ENCODE data around the gene ANGPTL8. TPM values are rescaled to one million over a fixed set of nuclear protein-coding genes. Genes with fewer than 3 reads are reported as not detected.
A peak's percentile ranks its signal among the peaks of the same experiment; 100 is the strongest.

Gene ANGPTL8
- total and polyA plus RNA-seq, 9 of the 15 experiments (the other 6 are each of a cell fraction or from before 2014, with no cell fraction given), result not detected

DNA sequence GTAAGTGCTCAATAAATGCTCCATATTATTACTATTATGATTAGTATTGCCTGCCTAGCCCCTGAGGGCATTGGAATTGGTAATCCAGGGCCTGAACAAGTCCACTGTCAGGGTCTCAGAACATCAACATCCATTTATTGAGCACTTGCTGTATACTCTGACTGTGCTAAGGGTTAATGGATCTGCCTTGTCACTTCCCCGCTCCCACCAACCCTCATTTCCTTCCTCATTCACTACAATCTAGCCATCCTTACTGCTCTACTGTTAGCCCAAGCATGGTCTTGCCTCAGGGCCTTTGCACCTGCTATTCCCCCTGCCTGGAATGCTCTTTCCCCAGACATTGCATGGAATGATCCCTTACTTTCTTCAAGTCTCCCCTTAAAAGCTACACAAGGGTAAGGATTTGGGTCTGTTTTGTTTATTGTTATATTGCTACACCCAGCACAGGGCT, 12.7 kb upstream of the ANGPTL8 start (continued):
- TF ChIP-seq FOXJ3 (CRISPR knock-in tag; IDR thresholded peaks at IDR 0.05) (no peak), CHD1 (IDR thresholded peaks at IDR 0.05; ENCODE audit: low read length) (no peak), ZFP36 (IDR thresholded peaks at IDR 0.05; ENCODE audit: low read depth, low read length, partially characterized antibody) (peak; percentile 52), COPS2 (conservative IDR thresholded peaks at IDR 0.05) (no peak), NFE2L1 (tag; IDR thresholded peaks at IDR 0.05; ENCODE audit: borderline replicate concordance, low read depth) (no peak), ARID2 (IDR thresholded peaks at IDR 0.05) (no peak), ZNF23 (CRISPR knock-in tag; IDR thresholded peaks at IDR 0.05) (no peak), ZNF3 (CRISPR knock-in tag; IDR thresholded peaks at IDR 0.05) (no peak), ZNF445 (CRISPR knock-in tag; IDR thresholded peaks at IDR 0.05; ENCODE audit: low read depth) (no peak), ERF (CRISPR knock-in tag; IDR thresholded peaks at IDR 0.05) (no peak), MED1 (CRISPR knock-in tag; IDR thresholded peaks at IDR 0.05; ENCODE audit: borderline replicate concordance) (no peak), HSF4 (CRISPR knock-in tag; IDR thresholded peaks at IDR 0.05; ENCODE audit: borderline replicate concordance) (no peak), U2AF1 (optimal IDR thresholded peaks at IDR 0.05; ENCODE audit: low read depth, low read length) (no peak), ZNF121 (CRISPR knock-in tag; conservative IDR thresholded peaks at IDR 0.05) (no peak), KAT7 (CRISPR knock-in tag; IDR thresholded peaks at IDR 0.05; ENCODE audit: borderline replicate concordance) (no peak), ZFP1 (CRISPR knock-in tag; IDR thresholded peaks at IDR 0.05) (no peak), CEBPG (CRISPR knock-in tag; IDR thresholded peaks at IDR 0.05) (no peak), CEBPG (tag; conservative IDR thresholded peaks at IDR 0.05 in 1 of 2, IDR thresholded peaks at IDR 0.05 in 1 of 2) (no peak), SRSF3 (IDR thresholded peaks at IDR 0.05; ENCODE audit: insufficient read depth, low read length) (no peak), CXXC5 (CRISPR knock-in tag; IDR thresholded peaks at IDR 0.05) (no peak), PYGO2 (tag; IDR thresholded peaks at IDR 0.05) (no peak), RAD51 (IDR thresholded peaks at IDR 0.05; ENCODE audit: borderline replicate concordance, low read depth) (no peak), ZNF75A (CRISPR knock-in tag; IDR thresholded peaks at IDR 0.05) (no peak), WHSC1 (IDR thresholded peaks at IDR 0.05; ENCODE audit: low read length) (no peak)
- TF ChIP-seq, protein P1, sequence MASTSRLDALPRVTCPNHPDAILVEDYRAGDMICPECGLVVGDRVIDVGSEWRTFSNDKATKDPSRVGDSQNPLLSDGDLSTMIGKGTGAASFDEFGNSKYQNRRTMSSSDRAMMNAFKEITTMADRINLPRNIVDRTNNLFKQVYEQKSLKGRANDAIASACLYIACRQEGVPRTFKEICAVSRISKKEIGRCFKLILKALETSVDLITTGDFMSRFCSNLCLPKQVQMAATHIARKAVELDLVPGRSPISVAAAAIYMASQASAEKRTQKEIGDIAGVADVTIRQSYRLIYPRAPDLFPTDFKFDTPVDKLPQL (IDR thresholded peaks at IDR 0.05; ENCODE audit: extremely low read depth, insufficient read length), result no peak
- TF ChIP-seq, protein P2, sequence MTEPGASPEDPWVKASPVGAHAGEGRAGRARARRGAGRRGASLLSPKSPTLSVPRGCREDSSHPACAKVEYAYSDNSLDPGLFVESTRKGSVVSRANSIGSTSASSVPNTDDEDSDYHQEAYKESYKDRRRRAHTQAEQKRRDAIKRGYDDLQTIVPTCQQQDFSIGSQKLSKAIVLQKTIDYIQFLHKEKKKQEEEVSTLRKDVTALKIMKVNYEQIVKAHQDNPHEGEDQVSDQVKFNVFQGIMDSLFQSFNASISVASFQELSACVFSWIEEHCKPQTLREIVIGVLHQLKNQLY (CRISPR knock-in tag; conservative IDR thresholded peaks at IDR 0.05), result no peak
- TF ChIP-seq, protein P3, sequence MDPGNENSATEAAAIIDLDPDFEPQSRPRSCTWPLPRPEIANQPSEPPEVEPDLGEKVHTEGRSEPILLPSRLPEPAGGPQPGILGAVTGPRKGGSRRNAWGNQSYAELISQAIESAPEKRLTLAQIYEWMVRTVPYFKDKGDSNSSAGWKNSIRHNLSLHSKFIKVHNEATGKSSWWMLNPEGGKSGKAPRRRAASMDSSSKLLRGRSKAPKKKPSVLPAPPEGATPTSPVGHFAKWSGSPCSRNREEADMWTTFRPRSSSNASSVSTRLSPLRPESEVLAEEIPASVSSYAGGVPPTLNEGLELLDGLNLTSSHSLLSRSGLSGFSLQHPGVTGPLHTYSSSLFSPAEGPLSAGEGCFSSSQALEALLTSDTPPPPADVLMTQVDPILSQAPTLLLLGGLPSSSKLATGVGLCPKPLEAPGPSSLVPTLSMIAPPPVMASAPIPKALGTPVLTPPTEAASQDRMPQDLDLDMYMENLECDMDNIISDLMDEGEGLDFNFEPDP (CRISPR knock-in tag; IDR thresholded peaks at IDR 0.05), result no peak

All from K562 (cell line).